GM10847 (cell line): ENCODE data around the gene SNRPA.

Source experiments
- POLR2A ChIP-seq: IDR thresholded peaks from 2 replicates; pipeline ENCODE4 v1.6.1; 2011; ENCODE audit not compliant: insufficient read length; ENCODE audit errors: extremely low read depth

SNRPA gene

DNA sequence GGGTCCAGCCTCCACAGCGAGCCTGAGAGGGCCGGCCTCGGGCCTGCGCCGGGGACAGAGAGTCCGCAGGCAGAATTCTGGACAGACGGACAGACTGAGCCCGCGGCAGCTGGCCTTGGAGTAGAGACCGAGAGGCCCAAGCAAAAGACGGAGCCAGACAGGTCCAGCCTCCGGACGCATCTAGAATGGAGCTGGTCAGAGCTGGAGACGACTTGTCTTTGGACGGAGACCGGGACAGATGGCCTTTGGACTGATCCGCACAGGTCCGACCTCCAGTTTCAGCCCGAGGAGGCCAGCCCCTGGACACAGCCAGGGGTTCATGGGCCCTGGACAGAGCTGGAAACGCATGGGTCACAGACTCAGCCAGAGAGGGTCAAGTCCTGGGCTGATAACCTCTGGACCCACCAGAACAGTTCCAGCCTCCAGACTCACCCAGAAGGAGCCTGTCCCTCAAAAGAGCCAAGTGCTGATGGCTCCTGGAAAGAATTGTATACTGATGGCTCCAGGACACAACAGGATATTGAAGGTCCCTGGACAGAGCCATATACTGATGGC is 33.6 kb upstream of the SNRPA start:
- no peak for TF ChIP-seq POLR2A

- TF ChIP-seq POLR2A = no peak
Measured at GRCh38 chr19:40717880-40718773, 32.9 kb upstream of the SNRPA start.

DNA sequence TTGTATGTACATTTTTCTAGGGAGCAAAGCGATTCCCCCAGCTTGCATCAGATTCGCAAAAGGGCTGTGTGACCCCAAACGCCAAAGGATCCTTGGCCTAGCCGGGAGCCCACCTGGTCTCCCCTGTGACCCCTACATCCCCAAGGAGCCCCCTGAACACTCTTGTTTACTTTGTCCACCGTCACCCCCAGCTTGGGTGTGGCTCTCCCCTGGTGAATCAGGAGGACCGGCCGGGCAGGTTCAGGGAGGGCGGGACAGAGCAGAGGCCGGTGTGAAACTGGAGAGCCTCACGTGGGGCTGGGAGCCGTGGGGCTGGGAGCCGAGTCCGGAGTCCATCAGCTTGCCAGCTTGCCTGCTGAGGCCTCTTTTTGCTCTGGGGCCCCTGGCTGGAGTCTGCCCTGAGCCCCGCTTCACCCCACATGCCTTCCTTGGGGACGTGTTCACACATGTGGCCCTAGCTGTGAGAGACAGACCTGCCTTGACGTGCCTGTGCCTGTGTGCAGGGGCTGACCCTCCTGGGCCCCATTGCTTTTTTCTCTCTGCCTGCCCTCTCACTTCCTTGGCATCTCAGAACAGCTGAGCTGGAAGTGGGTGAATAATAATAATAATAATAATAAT is 32.1 kb upstream of the SNRPA start:
- no peak for TF ChIP-seq POLR2A

DNA sequence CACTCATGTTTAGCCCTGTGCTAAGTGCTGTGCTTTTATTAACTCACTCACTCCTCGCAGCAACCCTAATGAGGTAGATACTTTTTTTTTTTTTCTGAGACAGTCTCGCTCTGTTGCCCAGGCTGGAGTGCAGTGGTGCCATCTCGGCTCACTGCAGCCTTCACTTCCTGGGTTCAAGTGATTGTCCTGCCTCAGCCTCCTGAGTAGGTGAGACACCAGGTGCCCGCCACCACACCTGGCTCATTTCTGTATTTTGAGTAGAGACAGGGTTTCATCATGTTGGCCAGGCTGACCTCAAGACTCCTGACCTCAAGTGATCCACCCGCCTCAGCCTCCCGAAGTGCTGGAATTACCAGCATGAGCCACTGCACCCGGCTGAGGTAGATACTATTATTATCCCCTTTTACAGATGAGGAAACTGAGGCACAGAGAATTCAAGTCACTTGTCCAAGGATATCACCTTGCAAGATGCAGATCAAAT is 31.5 kb upstream of the SNRPA start:
- TF ChIP-seq POLR2A = no peak

- TF ChIP-seq POLR2A = no peak
Measured at GRCh38 chr19:40721140-40721486, 29.9 kb upstream of the SNRPA start.

- no peak for TF ChIP-seq POLR2A
Measured at GRCh38 chr19:40721936-40722661, 28.9 kb upstream of the SNRPA start.

DNA sequence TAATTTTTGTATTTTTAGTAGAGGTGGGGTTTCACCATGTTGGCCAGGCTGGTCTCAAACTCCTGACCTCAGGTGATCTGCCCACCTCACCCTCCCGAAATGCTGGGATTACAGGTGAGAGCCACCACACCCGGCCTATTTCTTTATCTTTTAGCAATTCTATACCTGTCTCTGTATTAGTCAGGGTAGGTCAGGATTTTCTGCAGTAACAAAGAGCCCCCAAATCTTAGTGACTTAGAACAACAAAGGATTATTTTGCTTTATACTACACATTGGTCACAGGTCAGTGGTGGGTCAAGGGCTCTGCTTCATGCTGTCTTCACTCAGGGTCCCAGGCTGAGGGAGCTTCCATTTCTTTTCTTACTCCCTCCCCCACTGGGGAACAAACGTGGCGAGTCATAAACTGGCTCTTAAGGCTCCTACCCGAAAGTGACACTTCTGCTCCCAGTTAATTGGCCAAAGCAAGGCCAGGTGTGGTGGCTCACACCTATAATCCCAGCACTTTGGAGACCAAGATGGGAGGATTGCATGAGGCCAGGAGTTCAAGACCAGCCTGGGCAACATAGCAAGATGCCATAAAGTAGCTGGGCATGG is 27.2 kb upstream of the SNRPA start:
- no peak for TF ChIP-seq POLR2A

DNA sequence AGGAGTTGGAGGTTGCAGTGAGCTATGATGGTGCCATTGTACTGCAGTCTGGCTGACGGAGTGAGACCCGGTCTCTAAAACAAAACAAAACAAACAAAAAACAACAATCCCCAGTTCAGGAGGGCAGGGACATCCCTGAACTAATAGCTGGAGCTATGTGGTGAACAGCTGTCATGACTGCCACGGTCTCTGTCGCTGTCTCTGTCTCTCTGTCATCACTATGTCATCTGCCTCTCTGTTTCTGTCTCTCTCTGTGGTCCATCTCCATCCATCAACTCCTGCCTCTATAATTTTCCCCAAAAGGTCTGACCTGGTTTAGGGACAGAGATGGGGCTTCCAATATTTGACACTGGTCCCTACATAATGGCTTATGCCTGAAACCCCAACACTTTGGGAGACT is 26.7 kb upstream of the SNRPA start:
- TF ChIP-seq POLR2A = no peak

- no peak for TF ChIP-seq POLR2A
Measured at GRCh38 chr19:40724855-40725254, 26.1 kb upstream of the SNRPA start.

GRCh38 chr19:40726279-40726678 is 24.7 kb upstream of the SNRPA start:
- TF ChIP-seq POLR2A = no peak

DNA sequence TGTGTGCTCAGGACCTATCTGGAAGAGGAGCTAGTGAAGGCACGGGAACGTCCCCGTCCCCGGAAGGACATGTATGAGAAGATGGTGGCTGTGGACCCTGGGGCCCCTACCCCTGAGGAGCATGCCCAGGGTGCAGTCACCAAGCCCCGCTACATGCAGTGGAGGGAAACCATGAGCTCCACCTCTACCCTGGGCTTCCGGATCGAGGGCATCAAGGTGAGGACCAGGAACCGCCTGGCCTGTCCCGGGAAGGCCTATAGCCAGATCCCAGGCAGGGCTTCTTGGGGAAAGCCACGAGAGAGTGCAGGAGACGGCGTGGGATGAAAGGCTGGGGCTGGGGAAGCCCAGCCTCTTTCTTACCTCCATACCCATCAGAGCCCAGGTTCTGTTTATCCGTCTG is 17.9 kb upstream of the SNRPA start:
- no peak for TF ChIP-seq POLR2A

DNA sequence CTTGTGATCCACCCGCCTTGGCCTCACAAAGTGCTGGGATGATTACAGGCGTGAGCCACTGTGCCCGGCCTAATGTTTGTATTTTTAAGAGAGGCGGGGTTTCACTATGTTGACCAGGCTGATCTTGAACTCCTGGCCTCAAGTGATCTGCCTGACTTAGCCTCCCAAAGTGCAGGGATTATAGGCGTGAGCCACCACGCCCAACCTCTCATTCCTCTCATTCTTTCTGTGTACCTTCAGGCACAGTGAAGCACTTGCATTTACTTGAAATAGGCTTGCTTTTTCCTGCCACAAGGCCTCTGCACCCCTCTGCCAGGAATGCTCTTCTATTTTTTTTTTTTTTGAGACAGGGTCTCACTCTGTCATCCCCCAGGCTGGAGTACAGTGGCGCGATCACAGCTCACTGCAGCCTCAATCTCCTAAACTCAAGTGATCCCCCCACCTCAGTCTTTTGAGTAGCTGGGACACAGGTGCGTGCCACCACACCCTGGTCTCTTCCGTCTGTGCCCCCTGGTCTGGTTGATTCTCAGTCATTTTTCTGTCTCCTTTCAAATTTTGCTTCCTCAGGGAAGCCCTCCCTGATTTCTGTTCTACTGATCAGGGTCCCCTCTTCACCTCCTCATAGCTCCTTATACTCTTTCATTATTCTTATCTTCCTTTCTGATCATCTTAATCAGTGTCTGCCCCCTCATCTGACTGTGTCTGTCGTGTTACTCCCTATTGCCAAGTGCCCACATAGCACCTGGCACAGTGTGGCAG is 15.8 kb upstream of the SNRPA start:
- no peak for TF ChIP-seq POLR2A

DNA sequence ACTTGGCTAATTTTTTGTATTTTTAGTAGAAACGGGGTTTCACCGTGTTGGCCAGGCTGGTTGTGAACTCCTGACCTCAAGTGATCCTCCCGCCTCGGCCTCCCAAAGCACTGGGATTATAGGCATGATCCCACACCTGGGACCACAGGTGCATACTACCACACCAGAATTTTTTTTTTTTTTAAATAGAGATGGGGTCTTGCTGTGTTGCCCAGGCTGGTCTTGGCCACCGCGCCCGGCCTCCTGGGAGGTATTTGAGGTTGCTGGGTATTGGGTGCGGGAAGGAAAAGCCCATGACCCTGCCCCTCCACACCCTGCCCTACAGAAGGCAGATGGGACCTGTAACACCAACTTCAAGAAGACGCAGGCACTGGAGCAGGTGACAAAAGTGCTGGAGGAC is 14.3 kb upstream of the SNRPA start:
- no peak for TF ChIP-seq POLR2A

DNA sequence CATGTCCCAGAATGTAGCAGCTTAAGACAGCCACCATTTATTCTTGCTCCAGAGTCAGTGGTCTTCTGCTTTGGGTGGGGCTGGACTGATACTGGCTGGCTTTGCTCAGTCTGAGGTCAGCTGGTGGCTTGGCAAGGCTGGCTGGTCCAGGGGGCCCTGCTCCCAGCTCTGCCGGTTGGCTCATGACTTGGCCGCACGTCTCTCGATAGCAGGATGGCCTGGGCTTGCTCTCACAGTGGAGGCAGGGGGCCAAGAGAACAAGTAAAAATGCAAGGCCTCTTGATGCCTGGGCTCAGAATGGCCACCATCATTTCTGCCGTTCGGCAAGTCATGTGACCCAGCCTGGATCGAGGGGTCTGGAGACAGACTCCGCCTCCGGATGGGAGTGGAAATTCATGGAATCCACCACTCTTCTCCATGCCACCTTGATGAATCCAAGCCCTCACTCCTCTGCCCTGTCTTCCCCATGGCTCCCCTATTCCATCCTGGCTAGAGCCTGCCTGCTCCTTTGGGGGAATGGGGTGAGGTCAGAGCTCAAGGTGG is 13.8 kb upstream of the SNRPA start:
- no peak for TF ChIP-seq POLR2A
